H7 (cell line): ENCODE measurements around the gene ECI1. TPM values are rescaled to one million over a fixed set of nuclear protein-coding genes. Genes with fewer than 3 reads are reported as not detected.

ENCODE experiments used
- DNase-seq: peaks from one replicate; pipeline ENCODE4 v3.0.0; 2012
- H3K27me3 ChIP-seq: 2 replicates; pipeline ENCODE4 v1.6.0; 2011; ENCODE audit warnings: mild to moderate bottlenecking, low read length; ENCODE audit not compliant: control insufficient read depth, insufficient read depth
- H3K36me3 ChIP-seq: replicated peaks from 2 replicates; pipeline ENCODE4 v1.5.1; 2011; ENCODE audit warnings: low read length; ENCODE audit not compliant: control insufficient read depth, insufficient read depth
- H3K4me3 ChIP-seq: 2 replicates; pipeline ENCODE4 v1.5.1; 2011; ENCODE audit warnings: low read depth, mild to moderate bottlenecking, control low read depth, low read length, moderate library complexity; ENCODE audit not compliant: insufficient read depth
- total RNA-seq: library from RNA; depleted of rRNA; stranded (reverse); fragments of >200 nt; shearing (Covaris generic); gene quantifications from 2 replicates; pipeline ENCODE4 v1.2.3, GENCODE V29; 2014

ECI1 gene
- total RNA-seq, 1 experiment from 2014 or later = 122 TPM

DNA sequence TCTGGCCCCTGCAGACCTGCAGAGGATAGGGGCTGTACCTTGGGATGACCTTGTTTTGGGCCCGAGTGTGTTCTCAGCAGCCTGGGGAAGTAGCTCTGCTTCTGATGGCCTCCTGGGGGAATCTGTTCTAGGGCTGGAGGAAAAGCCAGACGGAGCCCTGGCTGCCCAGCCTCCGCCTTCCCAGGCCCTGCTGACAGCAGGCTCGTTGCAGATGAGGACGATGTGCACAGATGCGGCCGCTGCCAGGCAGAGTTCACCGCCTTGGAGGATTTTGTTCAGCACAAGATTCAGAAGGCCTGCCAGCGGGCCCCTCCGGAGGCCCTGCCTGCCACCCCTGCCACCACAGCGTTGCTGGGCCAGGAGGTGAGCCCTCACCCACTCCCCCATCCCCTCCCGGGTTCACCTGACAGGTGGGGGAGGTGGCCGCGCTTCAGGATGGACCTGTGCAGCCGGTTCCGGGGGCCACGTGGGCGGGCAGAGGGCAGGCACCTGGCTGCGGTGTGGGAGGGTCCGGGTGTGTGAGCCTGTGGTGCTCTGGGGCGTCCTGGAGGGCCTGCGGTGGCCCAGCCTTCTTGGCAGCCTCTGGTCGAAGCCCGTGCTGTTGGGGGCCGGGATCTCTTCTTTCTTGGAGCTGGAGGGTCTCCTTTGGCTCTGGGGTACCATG, 23.1 kb downstream of the ECI1 start:
- Histone ChIP-seq H3K27me3 (no peaks in the 10 kb centered on the region), H3K36me3 (peaks cover 6% of the 10 kb centered on the region; the same call in 1 of the 2 replicates), H3K4me3 (no peak overlapping the region)
- no peak for DNase-seq

DNA sequence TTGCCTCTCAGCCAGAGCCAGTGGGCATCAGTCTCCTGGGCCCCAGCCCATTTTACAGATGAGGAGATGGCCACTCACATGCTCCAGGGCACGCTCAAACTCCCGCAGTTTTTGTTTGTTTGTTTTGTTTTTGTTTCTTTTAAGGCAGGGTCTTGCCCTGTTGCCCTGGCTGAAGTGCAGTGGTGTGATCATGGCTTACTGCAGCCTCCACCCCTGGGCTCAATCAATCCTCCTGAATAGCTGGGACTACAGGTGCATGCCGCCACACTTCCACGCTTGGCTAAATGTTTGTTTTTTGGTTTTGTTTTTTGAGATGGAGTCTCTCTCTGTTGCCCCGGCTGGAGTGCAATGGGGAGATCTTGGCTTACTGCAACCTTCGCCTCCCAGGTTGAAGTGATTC, 24.5 kb downstream of the ECI1 start:
- Histone ChIP-seq H3K4me3 (no peak overlapping the region), H3K36me3 (peaks cover 6% of the 10 kb centered on the region; the same call in 1 of the 2 replicates), H3K27me3 (no peaks in the 10 kb centered on the region)
- no peak for DNase-seq

- DNase-seq = no peak
- H3K36me3 ChIP-seq = peaks cover 5% of the 10 kb centered on the region; the same call in 1 of the 2 replicates
- no peak overlapping the region for H3K4me3 ChIP-seq
- no peaks in the 10 kb centered on the region for H3K27me3 ChIP-seq
These were observed 25.1 kb downstream of the ECI1 start for GRCh38 chr16:2226245-2226793.

DNA sequence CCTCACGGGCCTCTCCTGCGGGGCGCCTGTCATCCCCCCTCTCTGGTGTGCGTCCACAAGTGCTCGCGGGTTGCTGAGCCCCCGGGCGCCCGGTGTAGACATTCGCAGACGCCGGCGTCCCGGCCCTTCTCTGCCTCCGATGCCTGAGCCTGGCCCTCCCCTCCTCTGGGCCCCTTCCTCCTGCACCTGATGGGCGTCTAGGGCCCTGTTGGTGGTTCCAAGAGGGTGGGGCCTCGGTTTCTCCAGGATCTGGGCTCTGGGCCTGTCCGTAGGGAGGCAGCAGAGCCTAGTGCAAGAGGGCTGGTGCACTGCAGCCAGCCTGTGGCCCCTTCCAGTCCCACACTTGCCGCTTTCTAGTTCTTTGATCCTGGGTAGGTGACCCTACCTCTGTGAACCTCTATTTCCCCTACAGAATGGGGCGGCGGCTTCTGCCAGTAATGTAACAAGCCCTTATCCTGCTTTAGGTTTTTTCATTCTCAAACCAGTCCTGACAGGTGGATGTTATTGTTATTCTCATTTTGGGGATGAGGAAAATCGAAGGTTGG, 27.4 kb downstream of the ECI1 start:
- Histone ChIP-seq H3K4me3 (peak overlapping the region; percentile 98), H3K36me3 (peaks cover 3% of the 10 kb centered on the region; the same call in 1 of the 2 replicates), H3K27me3 (no peaks in the 10 kb centered on the region)
- peak; percentile 91 for DNase-seq

DNA sequence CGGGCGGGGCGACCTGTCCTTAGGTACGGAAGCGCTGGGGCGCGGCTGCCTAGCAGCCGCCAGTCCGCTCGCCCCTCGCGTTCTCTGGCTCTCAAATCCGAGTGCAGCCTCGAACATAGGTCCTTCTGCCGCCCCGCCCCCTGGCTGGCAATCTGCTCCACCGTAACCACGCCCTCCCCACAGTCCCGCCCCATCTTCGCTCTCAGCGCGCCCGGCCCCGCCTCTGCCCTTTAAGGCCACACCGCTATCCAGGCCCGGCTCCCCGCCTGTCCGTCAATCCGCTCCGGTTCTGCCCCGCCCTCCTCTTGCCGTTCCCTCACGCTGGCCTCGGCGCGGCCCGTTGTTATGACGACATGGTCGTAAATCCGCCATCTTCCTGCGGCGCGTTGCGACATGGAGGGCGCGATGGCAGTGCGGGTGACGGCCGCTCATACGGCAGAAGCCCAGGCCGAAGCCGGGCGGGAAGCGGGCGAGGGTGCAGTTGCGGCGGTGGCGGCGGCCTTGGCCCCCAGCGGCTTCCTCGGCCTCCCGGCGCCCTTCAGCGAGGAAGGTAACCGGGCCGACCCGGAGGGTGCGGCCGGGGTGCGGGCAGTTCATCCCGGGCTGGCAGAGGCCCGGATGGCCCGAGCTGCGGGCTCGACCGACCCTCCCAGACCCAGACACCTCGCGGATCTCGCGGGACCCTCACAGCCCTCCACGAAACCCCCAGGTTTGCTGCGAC, 28.0 kb downstream of the ECI1 start, which contains the start of gene E4F1:
E4F1 (plus strand) TSS at position 371 of the 721 bp plus-strand sequence; CDS start at position 394, 23 bp downstream.
- no peaks in the 10 kb centered on the region for H3K27me3 ChIP-seq
- H3K4me3 ChIP-seq = peak within 1 kb of the TSS; percentile 98
- H3K36me3 ChIP-seq = peaks cover 3% of the 10 kb centered on the region; the same call in 1 of the 2 replicates
- DNase-seq = peak; percentile 100

GRCh38 chr16:2216330-2216729, 35.1 kb downstream of the ECI1 start:
- Histone ChIP-seq H3K36me3 (peaks cover 11% of the 10 kb centered on the region), H3K4me3 (no peak overlapping the region), H3K27me3 (no peaks in the 10 kb centered on the region)
- no peak for DNase-seq

DNA sequence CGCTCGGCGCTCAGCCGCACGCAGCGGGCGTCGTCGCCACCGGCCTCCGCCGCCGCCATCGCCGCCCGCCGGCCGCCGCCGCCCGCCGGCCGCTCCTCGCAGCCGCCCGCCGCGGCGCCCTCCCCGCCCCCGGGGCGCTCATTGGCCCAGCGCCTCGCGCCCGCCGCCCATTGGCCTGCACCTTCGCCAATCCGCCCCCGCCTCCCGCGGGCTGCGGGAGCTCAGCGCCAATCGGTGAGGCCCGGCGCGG, 36.7 kb downstream of the ECI1 start, which contains the start of gene PGP:
PGP (minus strand) TSS at position 122 of the 250 bp plus-strand sequence; CDS start at position 59, 63 bp downstream.
- H3K4me3 ChIP-seq = peak within 1 kb of the TSS; percentile 90
- DNase-seq = no peak
- peaks cover 11% of the 10 kb centered on the region for H3K36me3 ChIP-seq

GRCh38 chr16:2213817-2214718, 37.3 kb downstream of the ECI1 start:
- peak; percentile 80 for DNase-seq
- H3K27me3 ChIP-seq = no peaks in the 10 kb centered on the region
- peak overlapping the region; percentile 90 for H3K4me3 ChIP-seq
- H3K36me3 ChIP-seq = peaks cover 12% of the 10 kb centered on the region

More for the DNA sequence above, 36.7 kb downstream of the ECI1 start, which contains the start of gene PGP:
- no peaks in the 10 kb centered on the region for H3K27me3 ChIP-seq

DNA sequence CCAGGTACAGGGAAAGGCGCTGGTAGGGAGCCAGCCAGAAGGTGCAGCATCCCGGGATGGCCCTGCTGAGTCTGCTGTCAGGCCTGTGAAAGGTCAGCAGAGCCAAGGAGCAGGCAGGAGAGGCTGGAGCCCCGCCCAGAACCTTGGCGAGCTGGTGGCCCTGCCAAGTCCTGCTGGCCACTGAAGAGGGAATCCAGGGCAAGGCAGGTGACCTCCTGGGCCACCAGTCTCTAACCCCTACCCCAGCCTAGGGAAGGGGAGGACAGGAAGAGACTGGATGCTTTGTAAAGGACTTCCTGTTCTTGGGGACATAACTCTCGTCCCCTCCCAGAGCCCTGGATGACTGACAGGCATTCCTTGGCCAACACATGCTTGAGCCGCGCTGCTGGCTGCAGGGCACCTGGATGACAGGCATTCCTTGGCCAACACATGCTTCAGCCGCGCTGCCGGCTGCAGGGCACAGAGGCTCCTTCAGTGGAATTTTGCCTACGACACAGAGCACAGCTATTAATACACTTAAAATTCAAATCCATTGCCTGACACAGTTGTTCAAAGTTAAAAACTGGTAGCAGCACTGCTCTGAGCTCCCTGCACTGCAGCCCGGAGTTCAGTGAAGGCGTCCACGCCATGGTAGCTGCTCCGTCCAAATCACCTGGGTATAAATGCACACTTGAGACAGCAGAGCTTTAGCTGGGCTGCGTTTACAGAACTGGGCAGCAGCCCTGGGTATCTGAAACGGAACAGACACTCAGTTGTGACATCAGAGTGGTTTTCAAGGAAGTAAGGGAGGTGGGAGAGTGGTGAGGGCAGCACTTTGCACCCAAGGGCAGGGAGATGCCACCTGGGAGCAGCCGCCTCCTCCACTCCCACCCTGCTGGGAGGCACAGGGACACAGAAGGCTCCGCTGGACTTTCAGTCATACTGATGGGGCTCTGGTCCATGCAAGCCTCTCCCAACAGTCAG, 38.7 kb downstream of the ECI1 start:
- Histone ChIP-seq H3K27me3 (no peaks in the 10 kb centered on the region), H3K4me3 (no peak overlapping the region), H3K36me3 (peaks cover 17% of the 10 kb centered on the region)
- no peak for DNase-seq

DNA sequence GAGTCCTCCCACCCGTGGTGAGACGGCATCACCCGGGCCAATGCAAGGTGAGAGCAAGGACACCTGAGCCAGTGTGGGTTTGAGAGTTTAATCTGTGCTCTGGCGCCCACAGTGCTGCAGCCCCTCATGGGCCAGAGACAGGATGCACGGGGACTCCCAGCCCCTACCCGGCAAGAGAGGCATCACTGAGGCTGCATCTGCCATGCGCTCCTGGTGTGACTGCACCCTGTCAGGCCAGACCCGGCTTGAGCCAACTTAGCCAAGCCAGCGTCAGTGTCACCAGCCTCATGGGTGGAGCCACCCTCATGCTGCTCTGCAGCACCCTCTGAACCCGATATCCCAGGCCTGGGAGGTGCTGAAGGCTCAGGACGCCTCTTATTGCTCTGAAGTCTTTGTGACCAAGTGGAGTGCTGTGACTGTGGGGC, 39.5 kb downstream of the ECI1 start:
- DNase-seq = no peak
- no peak overlapping the region for H3K4me3 ChIP-seq
- peaks cover 22% of the 10 kb centered on the region for H3K36me3 ChIP-seq

DNA sequence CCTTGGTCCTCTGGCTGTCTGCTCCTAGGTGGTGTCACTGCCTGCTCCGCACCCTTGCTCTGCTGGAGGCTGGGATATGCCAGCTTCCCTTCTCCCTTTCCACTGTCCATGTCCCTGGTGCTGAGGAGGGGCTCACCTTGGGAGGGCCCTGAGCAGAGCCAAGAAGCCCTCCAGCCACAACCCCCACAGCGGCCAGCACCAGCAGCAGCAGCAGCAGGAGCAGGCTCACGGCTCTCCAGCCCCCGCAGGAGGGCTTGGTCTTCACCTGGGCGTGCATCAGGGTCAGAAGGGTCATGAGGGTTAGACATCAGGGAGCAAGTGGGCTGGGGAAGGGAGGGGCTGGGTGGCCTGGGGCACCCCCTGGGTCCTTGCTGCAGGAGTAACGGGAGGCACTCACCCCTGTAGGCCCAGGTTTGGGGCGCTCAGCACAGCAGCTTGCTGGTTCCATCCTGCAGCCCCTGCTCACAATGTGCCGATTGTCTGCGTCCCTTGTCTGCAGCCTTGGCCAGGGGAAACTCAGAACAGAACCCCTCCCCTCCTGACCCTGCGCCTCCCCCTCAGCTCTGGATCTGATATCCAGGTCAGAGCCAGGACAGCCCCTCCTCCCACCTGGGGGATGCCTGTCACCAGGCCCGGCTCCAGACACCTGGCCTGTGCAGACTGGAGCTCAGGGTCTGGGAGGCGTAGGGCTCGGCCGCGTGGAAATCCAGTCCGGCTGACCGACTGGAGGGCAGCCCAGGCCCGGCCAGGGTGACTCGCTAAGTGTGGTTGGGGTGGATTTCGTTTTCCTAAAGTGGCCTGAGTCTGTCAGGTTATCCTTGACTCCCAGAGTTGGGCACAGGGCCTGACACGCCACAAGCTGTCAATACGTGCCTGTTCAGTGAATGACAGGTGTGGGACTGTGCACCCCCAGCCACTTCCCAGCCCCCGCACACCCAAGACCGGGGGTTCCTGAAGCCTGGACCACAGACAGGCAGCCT, 40.7 kb downstream of the ECI1 start, which contains the start of gene BRICD5:
BRICD5 (minus strand) TSS at position 478 of the 980 bp plus-strand sequence; CDS start at position 448, 30 bp downstream.
- Histone ChIP-seq H3K36me3 (peaks cover 24% of the 10 kb centered on the region), H3K27me3 (no peaks in the 10 kb centered on the region), H3K4me3 (no peak within 1 kb of the TSS)
- peak; percentile 92 for DNase-seq

More for the DNA sequence above, 39.5 kb downstream of the ECI1 start:
- H3K27me3 ChIP-seq = no peaks in the 10 kb centered on the region

DNA sequence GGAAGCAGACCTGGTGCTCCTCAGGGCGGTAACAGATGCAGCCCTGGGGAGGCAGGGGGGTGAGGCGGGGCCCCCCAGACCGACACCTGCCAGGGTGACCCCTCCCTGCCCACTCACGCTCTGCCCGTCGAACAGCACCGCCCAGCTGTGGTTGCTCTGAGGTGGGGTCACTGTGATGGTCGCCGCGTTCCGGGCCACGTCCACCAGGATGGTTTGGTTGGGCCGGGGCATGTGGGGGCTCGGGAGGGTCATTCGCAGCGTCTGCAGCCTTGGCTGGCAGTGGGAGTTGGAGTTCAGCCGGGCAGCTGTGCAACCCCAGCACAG, 41.4 kb downstream of the ECI1 start:
- no peak overlapping the region for H3K4me3 ChIP-seq
- H3K36me3 ChIP-seq = peaks cover 24% of the 10 kb centered on the region
- H3K27me3 ChIP-seq = no peaks in the 10 kb centered on the region
- DNase-seq = no peak
